HepG2 (cell line): ENCODE results near the gene FLYWCH1. TPM values are rescaled to one million over a fixed set of nuclear protein-coding genes. Genes with fewer than 3 reads are reported as not detected.

Experiments used
- ATF7-NPFF ChIP-seq: sonication (generic); formaldehyde crosslinking; IDR thresholded peaks from 2 replicates; pipeline ENCODE4 v1.8.1; 2023; ENCODE audit warnings: mild to moderate bottlenecking, low read depth, missing genetic modification reagents, moderate library complexity
- CHD2 ChIP-seq: IDR thresholded peaks from 2 replicates; pipeline ENCODE4 v1.6.1; 2011; ENCODE audit warnings: low read depth, low read length, improper control_type of control experiment
- POLR2AphosphoS5 ChIP-seq: IDR thresholded peaks from 2 replicates; pipeline ENCODE4 v1.6.1; 2012; ENCODE audit warnings: low read depth, low read length
- ZMYM2 ChIP-seq: sonication (generic); formaldehyde crosslinking; IDR thresholded peaks from 2 replicates; pipeline ENCODE4 v1.8.0; 2022; ENCODE audit warnings: mild to moderate bottlenecking, missing genetic modification reagents
- ZNF225 ChIP-seq: sonication (generic); formaldehyde crosslinking; IDR thresholded peaks from 2 replicates; pipeline ENCODE4 v1.4.0; 2020; ENCODE audit warnings: mild to moderate bottlenecking, missing genetic modification reagents
- ZNF263 ChIP-seq: sonication (generic); formaldehyde crosslinking; IDR thresholded peaks from 2 replicates; pipeline ENCODE4 v1.4.0; 2020; ENCODE audit warnings: missing genetic modification reagents
- ZNF451 ChIP-seq: sonication (generic); formaldehyde crosslinking; IDR thresholded peaks from 2 replicates; pipeline ENCODE4 v1.5.0; 2020; ENCODE audit warnings: mild to moderate bottlenecking, missing genetic modification reagents
- ZNF83 ChIP-seq: sonication (generic); formaldehyde crosslinking; IDR thresholded peaks from 2 replicates; pipeline ENCODE4 v1.4.0; 2020; ENCODE audit warnings: missing genetic modification reagents, mild to moderate bottlenecking, borderline replicate concordance
- polyA plus RNA-seq, 8 experiments: library from polyadenylated mRNA; depleted of rRNA in 3 of 8; stranded (reverse) in 7 of 8; unstranded in 1 of 8; fragments of >200 nt; fragmentation: Illumina TruSeq in 4 of 8; extraction: Trizol in 4 of 8; gene quantifications; 2 replicates each; pipeline versions ENCODE4 v1.2.1 to v1.2.3, GENCODE V29; 2011 to 2016; ENCODE audit warnings: low read depth in 4 of 8, missing spikeins in 1 of 8, mixed read lengths in 1 of 8; ENCODE audit not compliant: insufficient read depth in 1 of 8
- total RNA-seq, 5 experiments: library from RNA; depleted of rRNA; stranded (reverse); fragments of >200 nt; fragmentation: Illumina TruSeq; extraction: Trizol; gene quantifications; 2 replicates each; pipeline ENCODE4 v1.2.3, GENCODE V29; 2016; ENCODE audit warnings: low read depth in 1 of 5
- TF ChIP-seq, protein P1 (sequence below): sonication (generic); formaldehyde crosslinking; IDR thresholded peaks from 2 replicates; pipeline ENCODE4 v1.5.1; 2020; ENCODE audit warnings: missing genetic modification reagents, mild to moderate bottlenecking, borderline replicate concordance
- TF ChIP-seq, protein P2 (sequence below): sonication (generic); formaldehyde crosslinking; IDR thresholded peaks from 2 replicates; pipeline ENCODE4 v1.4.0; 2020; ENCODE audit warnings: missing genetic modification reagents
- TF ChIP-seq, protein P3 (sequence below), 2 experiments: sonication (generic) in 1 of 2; formaldehyde crosslinking in 1 of 2; IDR thresholded peaks; 2 replicates each; pipeline versions ENCODE4 v1.4.0 to v1.6.1; 2016 to 2020; ENCODE audit warnings: borderline replicate concordance in 1 of 2, low read depth in 1 of 2, mild to moderate bottlenecking in 1 of 2, missing genetic modification reagents in 1 of 2
- TF ChIP-seq, protein P4 (sequence below): sonication (generic); formaldehyde crosslinking; IDR thresholded peaks from 2 replicates; pipeline ENCODE4 v1.4.0; 2020; ENCODE audit warnings: missing genetic modification reagents
- TF ChIP-seq, protein P5 (sequence below): sonication (generic); formaldehyde crosslinking; IDR thresholded peaks from 2 replicates; pipeline ENCODE4 v1.4.0; 2020; ENCODE audit warnings: mild to moderate bottlenecking, missing genetic modification reagents, borderline replicate concordance

Gene FLYWCH1
- total and polyA plus RNA-seq, 2 of the 13 experiments (the other 11 are each of a cell fraction or from before 2014, with no cell fraction given) = 7.3 to 12.4 TPM

DNA sequence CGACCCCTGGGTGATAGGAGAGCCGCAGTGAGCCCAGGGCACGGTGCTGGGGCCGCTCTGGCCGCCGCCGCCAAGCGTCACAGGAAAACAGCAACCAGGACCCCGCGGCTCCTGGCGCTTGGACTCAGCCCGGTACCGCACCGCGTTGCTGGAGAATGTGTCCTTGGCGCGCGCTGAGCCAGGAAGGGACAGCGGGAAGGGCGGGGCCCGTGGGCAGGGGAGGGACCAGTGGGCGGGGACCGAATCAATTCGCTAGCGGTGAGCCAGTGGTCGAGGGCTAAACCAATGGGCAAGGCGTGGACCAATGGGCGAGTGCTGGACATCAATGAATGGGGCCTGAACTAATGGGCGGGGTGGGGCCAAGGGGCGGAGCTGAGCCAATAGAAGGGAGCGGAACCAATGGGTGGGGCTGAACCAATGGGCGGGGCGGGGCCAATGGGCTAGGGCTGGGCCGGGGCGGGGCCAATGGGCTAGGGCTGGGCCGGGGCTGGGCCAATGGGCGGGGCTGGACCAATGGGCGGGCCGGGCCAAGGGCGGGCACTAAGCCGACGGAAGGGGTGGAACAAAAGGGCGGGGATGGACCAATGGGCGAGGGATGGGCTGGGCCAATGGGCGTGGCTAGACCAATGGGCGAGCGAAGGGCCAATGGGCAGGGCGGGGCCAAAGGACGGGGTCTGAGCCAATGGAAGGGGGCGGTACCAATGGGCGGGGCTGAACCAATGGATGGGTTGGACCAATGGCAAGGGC lies 6.3 kb upstream of the FLYWCH1 start (continued):
- TF ChIP-seq, protein P1, sequence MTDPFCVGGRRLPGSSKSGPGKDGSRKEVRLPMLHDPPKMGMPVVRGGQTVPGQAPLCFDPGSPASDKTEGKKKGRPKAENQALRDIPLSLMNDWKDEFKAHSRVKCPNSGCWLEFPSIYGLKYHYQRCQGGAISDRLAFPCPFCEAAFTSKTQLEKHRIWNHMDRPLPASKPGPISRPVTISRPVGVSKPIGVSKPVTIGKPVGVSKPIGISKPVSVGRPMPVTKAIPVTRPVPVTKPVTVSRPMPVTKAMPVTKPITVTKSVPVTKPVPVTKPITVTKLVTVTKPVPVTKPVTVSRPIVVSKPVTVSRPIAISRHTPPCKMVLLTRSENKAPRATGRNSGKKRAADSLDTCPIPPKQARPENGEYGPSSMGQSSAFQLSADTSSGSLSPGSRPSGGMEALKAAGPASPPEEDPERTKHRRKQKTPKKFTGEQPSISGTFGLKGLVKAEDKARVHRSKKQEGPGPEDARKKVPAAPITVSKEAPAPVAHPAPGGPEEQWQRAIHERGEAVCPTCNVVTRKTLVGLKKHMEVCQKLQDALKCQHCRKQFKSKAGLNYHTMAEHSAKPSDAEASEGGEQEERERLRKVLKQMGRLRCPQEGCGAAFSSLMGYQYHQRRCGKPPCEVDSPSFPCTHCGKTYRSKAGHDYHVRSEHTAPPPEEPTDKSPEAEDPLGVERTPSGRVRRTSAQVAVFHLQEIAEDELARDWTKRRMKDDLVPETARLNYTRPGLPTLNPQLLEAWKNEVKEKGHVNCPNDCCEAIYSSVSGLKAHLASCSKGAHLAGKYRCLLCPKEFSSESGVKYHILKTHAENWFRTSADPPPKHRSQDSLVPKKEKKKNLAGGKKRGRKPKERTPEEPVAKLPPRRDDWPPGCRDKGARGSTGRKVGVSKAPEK (CRISPR knock-in tag) = no peak
- no peak for TF ChIP-seq ZMYM2 (CRISPR knock-in tag)
- TF ChIP-seq CHD2 = peak; percentile 17; the same call in 1 of the 2 replicates
- TF ChIP-seq, protein P2, sequence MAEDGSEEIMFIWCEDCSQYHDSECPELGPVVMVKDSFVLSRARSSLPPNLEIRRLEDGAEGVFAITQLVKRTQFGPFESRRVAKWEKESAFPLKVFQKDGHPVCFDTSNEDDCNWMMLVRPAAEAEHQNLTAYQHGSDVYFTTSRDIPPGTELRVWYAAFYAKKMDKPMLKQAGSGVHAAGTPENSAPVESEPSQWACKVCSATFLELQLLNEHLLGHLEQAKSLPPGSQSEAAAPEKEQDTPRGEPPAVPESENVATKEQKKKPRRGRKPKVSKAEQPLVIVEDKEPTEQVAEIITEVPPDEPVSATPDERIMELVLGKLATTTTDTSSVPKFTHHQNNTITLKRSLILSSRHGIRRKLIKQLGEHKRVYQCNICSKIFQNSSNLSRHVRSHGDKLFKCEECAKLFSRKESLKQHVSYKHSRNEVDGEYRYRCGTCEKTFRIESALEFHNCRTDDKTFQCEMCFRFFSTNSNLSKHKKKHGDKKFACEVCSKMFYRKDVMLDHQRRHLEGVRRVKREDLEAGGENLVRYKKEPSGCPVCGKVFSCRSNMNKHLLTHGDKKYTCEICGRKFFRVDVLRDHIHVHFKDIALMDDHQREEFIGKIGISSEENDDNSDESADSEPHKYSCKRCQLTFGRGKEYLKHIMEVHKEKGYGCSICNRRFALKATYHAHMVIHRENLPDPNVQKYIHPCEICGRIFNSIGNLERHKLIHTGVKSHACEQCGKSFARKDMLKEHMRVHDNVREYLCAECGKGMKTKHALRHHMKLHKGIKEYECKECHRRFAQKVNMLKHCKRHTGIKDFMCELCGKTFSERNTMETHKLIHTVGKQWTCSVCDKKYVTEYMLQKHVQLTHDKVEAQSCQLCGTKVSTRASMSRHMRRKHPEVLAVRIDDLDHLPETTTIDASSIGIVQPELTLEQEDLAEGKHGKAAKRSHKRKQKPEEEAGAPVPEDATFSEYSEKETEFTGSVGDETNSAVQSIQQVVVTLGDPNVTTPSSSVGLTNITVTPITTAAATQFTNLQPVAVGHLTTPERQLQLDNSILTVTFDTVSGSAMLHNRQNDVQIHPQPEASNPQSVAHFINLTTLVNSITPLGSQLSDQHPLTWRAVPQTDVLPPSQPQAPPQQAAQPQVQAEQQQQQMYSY = no peak; the same call in 1 of the 2 replicates
- TF ChIP-seq, protein P3, sequence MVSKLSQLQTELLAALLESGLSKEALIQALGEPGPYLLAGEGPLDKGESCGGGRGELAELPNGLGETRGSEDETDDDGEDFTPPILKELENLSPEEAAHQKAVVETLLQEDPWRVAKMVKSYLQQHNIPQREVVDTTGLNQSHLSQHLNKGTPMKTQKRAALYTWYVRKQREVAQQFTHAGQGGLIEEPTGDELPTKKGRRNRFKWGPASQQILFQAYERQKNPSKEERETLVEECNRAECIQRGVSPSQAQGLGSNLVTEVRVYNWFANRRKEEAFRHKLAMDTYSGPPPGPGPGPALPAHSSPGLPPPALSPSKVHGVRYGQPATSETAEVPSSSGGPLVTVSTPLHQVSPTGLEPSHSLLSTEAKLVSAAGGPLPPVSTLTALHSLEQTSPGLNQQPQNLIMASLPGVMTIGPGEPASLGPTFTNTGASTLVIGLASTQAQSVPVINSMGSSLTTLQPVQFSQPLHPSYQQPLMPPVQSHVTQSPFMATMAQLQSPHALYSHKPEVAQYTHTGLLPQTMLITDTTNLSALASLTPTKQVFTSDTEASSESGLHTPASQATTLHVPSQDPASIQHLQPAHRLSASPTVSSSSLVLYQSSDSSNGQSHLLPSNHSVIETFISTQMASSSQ (IDR thresholded peaks at IDR 0.05; ENCODE audit: low read depth) = no peak
- TF ChIP-seq, protein P3 (CRISPR knock-in tag; IDR thresholded peaks at IDR 0.05; ENCODE audit: borderline replicate concordance) = no peak
- peak; percentile 30; the same call in 1 of the 2 replicates for TF ChIP-seq ZNF263
- TF ChIP-seq ZNF225 (CRISPR knock-in tag) = peak; percentile 72
- TF ChIP-seq, protein P4, sequence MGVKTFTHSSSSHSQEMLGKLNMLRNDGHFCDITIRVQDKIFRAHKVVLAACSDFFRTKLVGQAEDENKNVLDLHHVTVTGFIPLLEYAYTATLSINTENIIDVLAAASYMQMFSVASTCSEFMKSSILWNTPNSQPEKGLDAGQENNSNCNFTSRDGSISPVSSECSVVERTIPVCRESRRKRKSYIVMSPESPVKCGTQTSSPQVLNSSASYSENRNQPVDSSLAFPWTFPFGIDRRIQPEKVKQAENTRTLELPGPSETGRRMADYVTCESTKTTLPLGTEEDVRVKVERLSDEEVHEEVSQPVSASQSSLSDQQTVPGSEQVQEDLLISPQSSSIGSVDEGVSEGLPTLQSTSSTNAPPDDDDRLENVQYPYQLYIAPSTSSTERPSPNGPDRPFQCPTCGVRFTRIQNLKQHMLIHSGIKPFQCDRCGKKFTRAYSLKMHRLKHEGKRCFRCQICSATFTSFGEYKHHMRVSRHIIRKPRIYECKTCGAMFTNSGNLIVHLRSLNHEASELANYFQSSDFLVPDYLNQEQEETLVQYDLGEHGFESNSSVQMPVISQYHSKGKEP (CRISPR knock-in tag) = peak; percentile 80; the same call in 1 of the 2 replicates
- TF ChIP-seq ZNF83 (CRISPR knock-in tag) = no peak
- TF ChIP-seq ATF7-NPFF = no peak; the same call in 1 of the 2 replicates
- TF ChIP-seq ZNF451 = no peak; the same call in 1 of the 2 replicates
- TF ChIP-seq POLR2AphosphoS5 = peak; percentile 99
- TF ChIP-seq, protein P5, sequence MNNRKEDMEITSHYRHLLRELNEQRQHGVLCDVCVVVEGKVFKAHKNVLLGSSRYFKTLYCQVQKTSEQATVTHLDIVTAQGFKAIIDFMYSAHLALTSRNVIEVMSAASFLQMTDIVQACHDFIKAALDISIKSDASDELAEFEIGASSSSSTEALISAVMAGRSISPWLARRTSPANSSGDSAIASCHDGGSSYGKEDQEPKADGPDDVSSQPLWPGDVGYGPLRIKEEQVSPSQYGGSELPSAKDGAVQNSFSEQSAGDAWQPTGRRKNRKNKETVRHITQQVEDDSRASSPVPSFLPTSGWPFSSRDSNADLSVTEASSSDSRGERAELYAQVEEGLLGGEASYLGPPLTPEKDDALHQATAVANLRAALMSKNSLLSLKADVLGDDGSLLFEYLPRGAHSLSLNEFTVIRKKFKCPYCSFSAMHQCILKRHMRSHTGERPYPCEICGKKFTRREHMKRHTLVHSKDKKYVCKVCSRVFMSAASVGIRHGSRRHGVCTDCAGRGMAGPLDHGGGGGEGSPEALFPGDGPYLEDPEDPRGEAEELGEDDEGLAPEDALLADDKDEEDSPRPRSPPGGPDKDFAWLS (CRISPR knock-in tag) = no peak
